PFSK-1 (cell line): ENCODE results near the gene KLRK1.

Source experiments
- FOXP2 ChIP-seq: optimal IDR thresholded peaks from 2 replicates; pipeline ENCODE3; 2011; ENCODE audit warnings: borderline replicate concordance, control low read depth, inconsistent platforms; ENCODE audit not compliant: insufficient read depth; ENCODE audit errors: extremely low read length, extremely low read depth
- POLR2AphosphoS5 ChIP-seq: IDR thresholded peaks from 2 replicates; pipeline ENCODE4 v1.6.1; 2012; ENCODE audit warnings: low read depth, mild to moderate bottlenecking, control low read depth, low read length, moderate library complexity
- SIN3A ChIP-seq: IDR thresholded peaks from 2 replicates; pipeline ENCODE4 v1.6.1; 2012; ENCODE audit warnings: mild to moderate bottlenecking, low read length, moderate library complexity, borderline replicate concordance; ENCODE audit not compliant: insufficient read depth
- TAF1 ChIP-seq: IDR thresholded peaks from 2 replicates; pipeline ENCODE4 v1.6.1; 2012; ENCODE audit warnings: low read length, control low read depth, borderline replicate concordance; ENCODE audit not compliant: insufficient read depth
- TF ChIP-seq, protein P1 (sequence below), 2 experiments: IDR thresholded peaks; 2 replicates each; pipeline versions ENCODE4 v1.6.1 to v1.8.0; 2011 to 2012; ENCODE audit warnings: low read depth in 2 of 2, low read length in 2 of 2, control low read depth in 1 of 2, inconsistent platforms in 1 of 2, mild to moderate bottlenecking in 1 of 2, moderate library complexity in 1 of 2; ENCODE audit not compliant: insufficient read depth in 1 of 2

KLRK1 gene

GRCh38 chr12:10362828-10363657 lies 26.8 kb downstream of the KLRK1 start:
- TF ChIP-seq, protein P1, sequence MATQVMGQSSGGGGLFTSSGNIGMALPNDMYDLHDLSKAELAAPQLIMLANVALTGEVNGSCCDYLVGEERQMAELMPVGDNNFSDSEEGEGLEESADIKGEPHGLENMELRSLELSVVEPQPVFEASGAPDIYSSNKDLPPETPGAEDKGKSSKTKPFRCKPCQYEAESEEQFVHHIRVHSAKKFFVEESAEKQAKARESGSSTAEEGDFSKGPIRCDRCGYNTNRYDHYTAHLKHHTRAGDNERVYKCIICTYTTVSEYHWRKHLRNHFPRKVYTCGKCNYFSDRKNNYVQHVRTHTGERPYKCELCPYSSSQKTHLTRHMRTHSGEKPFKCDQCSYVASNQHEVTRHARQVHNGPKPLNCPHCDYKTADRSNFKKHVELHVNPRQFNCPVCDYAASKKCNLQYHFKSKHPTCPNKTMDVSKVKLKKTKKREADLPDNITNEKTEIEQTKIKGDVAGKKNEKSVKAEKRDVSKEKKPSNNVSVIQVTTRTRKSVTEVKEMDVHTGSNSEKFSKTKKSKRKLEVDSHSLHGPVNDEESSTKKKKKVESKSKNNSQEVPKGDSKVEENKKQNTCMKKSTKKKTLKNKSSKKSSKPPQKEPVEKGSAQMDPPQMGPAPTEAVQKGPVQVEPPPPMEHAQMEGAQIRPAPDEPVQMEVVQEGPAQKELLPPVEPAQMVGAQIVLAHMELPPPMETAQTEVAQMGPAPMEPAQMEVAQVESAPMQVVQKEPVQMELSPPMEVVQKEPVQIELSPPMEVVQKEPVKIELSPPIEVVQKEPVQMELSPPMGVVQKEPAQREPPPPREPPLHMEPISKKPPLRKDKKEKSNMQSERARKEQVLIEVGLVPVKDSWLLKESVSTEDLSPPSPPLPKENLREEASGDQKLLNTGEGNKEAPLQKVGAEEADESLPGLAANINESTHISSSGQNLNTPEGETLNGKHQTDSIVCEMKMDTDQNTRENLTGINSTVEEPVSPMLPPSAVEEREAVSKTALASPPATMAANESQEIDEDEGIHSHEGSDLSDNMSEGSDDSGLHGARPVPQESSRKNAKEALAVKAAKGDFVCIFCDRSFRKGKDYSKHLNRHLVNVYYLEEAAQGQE (IDR thresholded peaks at IDR 0.05; ENCODE audit: insufficient read depth in 1 of 2, low read depth in 2 of 2, low read length in 2 of 2) = no peak
- TF ChIP-seq FOXP2 = no peak
- no peak for TF ChIP-seq TAF1
- TF ChIP-seq POLR2AphosphoS5 = no peak
- no peak for TF ChIP-seq SIN3A

DNA sequence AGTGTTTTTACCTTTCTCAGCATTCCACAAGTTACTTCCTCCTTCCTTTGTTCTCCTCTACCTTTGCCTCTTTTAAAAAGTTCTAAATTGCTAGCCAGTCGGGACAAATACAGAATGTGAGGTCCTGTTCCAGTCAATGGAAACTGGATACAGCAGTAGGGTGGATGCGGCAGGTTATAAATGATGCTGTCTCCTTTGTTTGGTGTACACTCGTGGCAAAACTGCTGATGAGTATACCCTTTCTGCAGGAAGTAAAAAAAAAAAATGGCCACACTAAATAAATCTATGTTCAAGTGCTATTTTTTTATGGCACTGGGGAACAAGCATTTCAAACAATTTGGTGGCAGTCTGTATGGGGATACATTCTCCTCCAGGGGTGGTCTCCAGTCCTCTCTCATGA lies 27.5 kb downstream of the KLRK1 start:
- TF ChIP-seq, protein P1 (IDR thresholded peaks at IDR 0.05; ENCODE audit: insufficient read depth in 1 of 2, low read depth in 2 of 2, low read length in 2 of 2) = no peak

DNA sequence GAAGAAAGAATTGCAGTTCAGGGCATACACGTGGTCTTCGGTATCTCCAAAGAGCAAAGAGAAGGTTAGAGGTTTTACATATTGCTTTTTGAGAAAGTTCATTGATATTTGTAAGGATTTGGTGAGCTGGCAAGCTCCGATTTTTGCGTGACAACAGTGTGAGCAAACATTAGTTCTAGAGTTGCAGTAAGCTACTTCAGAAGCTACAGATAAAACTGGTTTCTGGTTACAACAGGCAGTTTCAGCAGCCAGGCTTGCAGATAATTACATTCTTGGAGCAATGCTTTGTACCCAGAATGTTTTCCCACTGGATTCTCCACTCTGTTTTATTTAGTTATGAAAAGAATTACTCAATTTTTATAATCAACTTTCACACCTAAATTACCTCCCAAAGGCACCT lies 28.2 kb downstream of the KLRK1 start:
- no peak for TF ChIP-seq FOXP2
- TF ChIP-seq, protein P1 (IDR thresholded peaks at IDR 0.05; ENCODE audit: insufficient read depth in 1 of 2, low read depth in 2 of 2, low read length in 2 of 2) = no peak
- no peak for TF ChIP-seq POLR2AphosphoS5
- no peak for TF ChIP-seq SIN3A
- no peak for TF ChIP-seq TAF1

DNA sequence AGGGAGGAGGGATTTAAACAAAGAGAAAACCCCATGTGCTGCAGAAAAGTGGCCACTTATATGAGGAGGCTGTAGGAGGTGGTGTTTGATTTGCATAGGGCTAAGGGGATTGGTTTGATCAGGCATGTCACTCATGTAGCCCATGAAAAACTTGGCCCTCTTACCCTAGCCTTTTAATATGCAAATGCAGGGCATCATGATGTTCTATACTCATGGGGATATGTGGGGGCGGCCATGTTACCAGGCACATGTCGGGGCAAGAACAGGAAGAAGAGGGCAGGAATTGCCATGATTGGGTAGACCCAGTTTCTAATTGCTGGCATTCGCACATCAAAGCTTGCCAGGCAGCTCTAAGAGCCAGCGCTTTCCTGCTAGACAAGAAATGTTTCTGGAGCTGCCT lies 28.8 kb downstream of the KLRK1 start:
- TF ChIP-seq TAF1 (no peak), SIN3A (no peak), POLR2AphosphoS5 (no peak), FOXP2 (no peak)
- TF ChIP-seq, protein P1 (IDR thresholded peaks at IDR 0.05; ENCODE audit: insufficient read depth in 1 of 2, low read depth in 2 of 2, low read length in 2 of 2) = no peak

DNA sequence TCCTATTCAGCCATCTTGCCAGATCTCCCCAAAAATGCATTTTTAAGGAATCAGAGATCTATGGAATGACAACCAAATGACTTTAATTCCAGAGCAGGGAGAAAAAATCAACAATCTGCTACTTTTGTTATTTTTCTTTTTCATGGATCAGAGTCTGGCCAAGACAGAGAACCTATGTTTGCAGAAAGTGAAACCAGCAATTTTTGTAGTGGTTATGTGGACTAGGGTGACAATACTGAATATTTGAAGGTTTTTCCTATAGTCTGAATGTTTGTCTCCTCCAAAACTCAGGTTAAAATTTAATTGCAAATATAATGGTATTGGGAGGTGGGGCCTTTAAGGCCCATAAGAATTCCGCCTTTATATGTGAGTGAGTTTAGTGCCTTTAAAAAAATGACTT lies 30.9 kb downstream of the KLRK1 start:
- no peak for TF ChIP-seq SIN3A
- TF ChIP-seq TAF1 = no peak
- no peak for TF ChIP-seq POLR2AphosphoS5
- TF ChIP-seq FOXP2 = no peak
- TF ChIP-seq, protein P1 (IDR thresholded peaks at IDR 0.05; ENCODE audit: insufficient read depth in 1 of 2, low read depth in 2 of 2, low read length in 2 of 2) = no peak
